HFFc6 (cell line): ENCODE measurements around the gene DUS1L. TPM values are rescaled to one million over a fixed set of nuclear protein-coding genes. Genes with fewer than 3 reads are reported as not detected.

Source experiments
- DNase-seq: peaks from one replicate; pipeline ENCODE4 v3.0.0-alpha.2; 2018
- H3K27ac Mint-ChIP-seq: 2 replicates; pipeline ENCODE4 v1.8.0; 2020; ENCODE audit warnings: mild to moderate bottlenecking, mixed read lengths
- H3K27me3 Mint-ChIP-seq: 2 replicates; pipeline ENCODE4 v1.8.0; 2021; ENCODE audit warnings: mild to moderate bottlenecking, moderate library complexity, mixed read lengths; ENCODE audit not compliant: insufficient read depth
- H3K36me3 Mint-ChIP-seq: 2 replicates; pipeline ENCODE4 v1.8.0; 2021; ENCODE audit warnings: low read depth, mixed read lengths
- H3K4me1 Mint-ChIP-seq: 2 replicates; pipeline ENCODE4 v1.8.0; 2020; ENCODE audit warnings: low read depth, mixed read lengths
- H3K4me3 Mint-ChIP-seq: 2 replicates; pipeline ENCODE4 v1.8.0; 2020; ENCODE audit warnings: mild to moderate bottlenecking, moderate library complexity, mixed read lengths
- H3K9me3 Mint-ChIP-seq: 2 replicates; pipeline ENCODE4 v1.8.0; 2020; ENCODE audit warnings: mild to moderate bottlenecking, mixed read lengths
- total RNA-seq, 6 experiments: library from RNA; stranded (reverse); fragmentation: NEBNext Ultra II Directional; extraction: Animal tissue kit (Norgen Biotek cat#: 25700); gene quantifications; 2 replicates in 1 of 6; 3 replicates in 5 of 6; pipeline ENCODE4 v1.2.3, GENCODE V29; 2021
- TF ChIP-seq, protein P1 (sequence below): fragments of 200-600 bp; sonication (generic); IDR thresholded peaks from 2 replicates; pipeline ENCODE4 v1.5.0; 2021; ENCODE audit warnings: antibody characterized with exemption, mild to moderate bottlenecking

Gene DUS1L
- total RNA-seq, 6 experiments from 2014 or later: 65.8 to 86.8 (median 71.2) TPM

- peaks cover 17% of the 10 kb centered on the region for H3K4me1 Mint-ChIP-seq
- H3K4me3 Mint-ChIP-seq: no peak overlapping the region
- no peak overlapping the region for H3K27ac Mint-ChIP-seq
- no peaks in the 10 kb centered on the region for H3K9me3 Mint-ChIP-seq
- H3K36me3 Mint-ChIP-seq: no peaks in the 10 kb centered on the region
- TF ChIP-seq, protein P1, sequence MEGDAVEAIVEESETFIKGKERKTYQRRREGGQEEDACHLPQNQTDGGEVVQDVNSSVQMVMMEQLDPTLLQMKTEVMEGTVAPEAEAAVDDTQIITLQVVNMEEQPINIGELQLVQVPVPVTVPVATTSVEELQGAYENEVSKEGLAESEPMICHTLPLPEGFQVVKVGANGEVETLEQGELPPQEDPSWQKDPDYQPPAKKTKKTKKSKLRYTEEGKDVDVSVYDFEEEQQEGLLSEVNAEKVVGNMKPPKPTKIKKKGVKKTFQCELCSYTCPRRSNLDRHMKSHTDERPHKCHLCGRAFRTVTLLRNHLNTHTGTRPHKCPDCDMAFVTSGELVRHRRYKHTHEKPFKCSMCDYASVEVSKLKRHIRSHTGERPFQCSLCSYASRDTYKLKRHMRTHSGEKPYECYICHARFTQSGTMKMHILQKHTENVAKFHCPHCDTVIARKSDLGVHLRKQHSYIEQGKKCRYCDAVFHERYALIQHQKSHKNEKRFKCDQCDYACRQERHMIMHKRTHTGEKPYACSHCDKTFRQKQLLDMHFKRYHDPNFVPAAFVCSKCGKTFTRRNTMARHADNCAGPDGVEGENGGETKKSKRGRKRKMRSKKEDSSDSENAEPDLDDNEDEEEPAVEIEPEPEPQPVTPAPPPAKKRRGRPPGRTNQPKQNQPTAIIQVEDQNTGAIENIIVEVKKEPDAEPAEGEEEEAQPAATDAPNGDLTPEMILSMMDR: peak; percentile 86
- H3K27me3 Mint-ChIP-seq: peaks cover 2% of the 10 kb centered on the region
- DNase-seq: no peak
Measured at GRCh38 chr17:82019690-82020571, 45.7 kb downstream of the DUS1L start.

DNA sequence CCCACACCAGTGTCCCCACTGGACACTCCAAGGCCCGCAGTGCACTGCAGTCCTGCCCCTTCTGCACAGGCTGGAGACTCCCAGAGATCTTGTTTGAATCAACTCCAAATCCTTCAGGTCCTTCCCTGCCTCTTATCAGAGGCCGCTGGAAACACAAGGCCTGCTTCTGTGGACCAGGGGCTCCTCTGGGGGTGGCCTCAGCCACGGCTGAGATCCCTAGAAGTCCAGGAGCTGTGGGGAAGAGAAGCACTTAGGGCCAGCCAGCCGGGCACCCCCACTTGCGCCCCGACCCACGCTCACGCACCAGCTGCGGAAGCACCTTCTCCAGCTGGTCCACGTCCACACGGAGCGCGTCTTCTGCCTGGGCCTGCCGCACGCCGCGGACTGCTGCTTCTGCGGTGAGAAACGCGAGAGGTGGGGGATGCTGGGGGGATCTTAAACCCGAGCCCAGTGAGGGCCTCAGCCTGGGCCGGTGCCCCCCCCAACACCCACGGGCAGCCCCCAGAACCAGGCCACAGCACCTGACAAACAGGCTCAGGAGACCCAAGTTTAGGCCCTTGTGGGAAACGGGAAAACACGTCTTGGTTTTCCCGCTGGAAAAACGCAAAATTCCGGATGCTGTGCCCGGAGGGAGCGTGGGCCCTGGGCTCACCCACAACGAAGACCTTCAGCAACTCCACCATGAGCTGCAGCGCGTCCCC is 46.5 kb downstream of the DUS1L start:
- Mint-ChIP-seq H3K36me3 (no peaks in the 10 kb centered on the region), H3K27me3 (peaks cover 2% of the 10 kb centered on the region), H3K4me3 (no peak overlapping the region), H3K4me1 (peaks cover 14% of the 10 kb centered on the region), H3K9me3 (no peaks in the 10 kb centered on the region), H3K27ac (no peak overlapping the region)
- TF ChIP-seq, protein P1: no peak
- DNase-seq: no peak

GRCh38 chr17:82018152-82018988 is 47.2 kb downstream of the DUS1L start:
- Mint-ChIP-seq H3K4me3 (no peak overlapping the region), H3K27me3 (peaks cover 2% of the 10 kb centered on the region), H3K36me3 (no peaks in the 10 kb centered on the region), H3K9me3 (no peaks in the 10 kb centered on the region), H3K4me1 (peaks cover 9% of the 10 kb centered on the region), H3K27ac (no peak overlapping the region)
- no peak for DNase-seq
- TF ChIP-seq, protein P1: no peak

DNA sequence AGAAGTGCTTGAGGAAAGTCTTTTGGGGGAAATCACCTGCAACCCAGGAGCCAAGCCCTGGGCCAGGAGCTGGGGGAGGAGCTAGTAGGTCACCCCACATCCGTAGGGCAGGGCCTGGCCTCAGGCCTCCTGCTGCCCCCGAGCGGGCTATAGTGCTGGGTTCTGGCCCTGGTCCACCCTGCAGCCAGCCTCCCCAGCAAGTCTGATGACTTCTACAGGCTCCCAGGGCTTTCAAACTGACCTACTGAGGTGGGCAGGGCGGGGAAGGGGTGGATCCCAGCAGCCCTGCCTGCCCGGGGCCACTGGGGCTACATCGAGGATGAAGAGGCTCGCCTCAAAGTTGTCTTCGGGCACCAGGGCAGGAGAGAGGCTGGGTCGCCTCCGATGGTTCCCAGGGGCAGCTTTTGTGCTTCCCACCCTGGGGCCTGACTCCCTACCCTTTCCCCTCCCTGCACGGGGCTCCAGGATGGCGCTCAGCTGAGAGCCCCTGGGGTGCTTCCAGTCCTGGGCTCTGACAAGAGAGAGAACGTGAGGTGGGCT is 47.9 kb downstream of the DUS1L start:
- Mint-ChIP-seq H3K36me3 (no peaks in the 10 kb centered on the region), H3K27ac (no peak overlapping the region), H3K4me1 (peaks cover 15% of the 10 kb centered on the region), H3K27me3 (no peaks in the 10 kb centered on the region; the same call in 1 of the 2 replicates), H3K9me3 (no peaks in the 10 kb centered on the region), H3K4me3 (no peak overlapping the region)
- no peak for DNase-seq
- TF ChIP-seq, protein P1: no peak

DNA sequence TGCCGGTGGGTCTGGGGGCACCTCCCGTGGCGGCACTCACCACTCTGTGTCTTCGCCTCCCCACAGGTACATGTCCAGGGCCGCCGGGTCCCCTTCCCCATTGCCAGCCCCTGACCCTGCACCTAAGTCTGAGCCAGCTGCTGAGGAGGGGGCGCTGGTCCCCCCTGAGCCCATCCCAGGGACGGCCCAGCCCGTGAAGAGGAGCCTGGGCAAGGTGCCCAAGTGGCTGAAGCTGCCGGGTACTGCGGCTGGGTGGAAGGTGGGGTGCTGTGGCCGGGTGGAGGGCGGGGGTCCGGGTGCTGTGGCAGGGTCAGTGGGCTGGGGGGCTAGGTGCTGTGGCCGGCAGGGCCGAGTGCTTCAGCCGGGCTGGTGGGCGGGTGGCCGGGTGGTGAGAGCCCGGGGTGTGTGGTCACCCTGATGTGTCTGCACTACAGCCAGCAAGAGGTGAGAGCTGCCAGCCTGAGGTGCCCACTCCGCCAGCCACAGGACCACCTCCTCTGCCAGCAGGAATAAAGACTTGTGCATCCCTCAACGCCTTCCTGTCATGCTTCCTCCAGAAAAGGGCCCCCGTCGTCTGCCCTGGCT is 48.6 kb downstream of the DUS1L start:
- H3K4me1 Mint-ChIP-seq: peaks cover 14% of the 10 kb centered on the region
- no peak overlapping the region for H3K4me3 Mint-ChIP-seq
- no peaks in the 10 kb centered on the region for H3K9me3 Mint-ChIP-seq
- TF ChIP-seq, protein P1: no peak
- DNase-seq: no peak
- no peaks in the 10 kb centered on the region for H3K36me3 Mint-ChIP-seq
- no peaks in the 10 kb centered on the region; the same call in 1 of the 2 replicates for H3K27me3 Mint-ChIP-seq
- H3K27ac Mint-ChIP-seq: no peak overlapping the region
